Measurements from ENCODE around the gene STAG2.

STAG2 gene

GRCh38 chrX:124145749-124146148 lies 184.2 kb downstream of the STAG2 start:
- no peak overlapping the region for H3K27ac ChIP-seq
- H3K4me3 ChIP-seq: no peak overlapping the region

GRCh38 chrX:124151195-124151594 lies 189.7 kb downstream of the STAG2 start:
- no peak overlapping the region for H3K4me3 ChIP-seq
- H3K27ac ChIP-seq: no peak overlapping the region
